Activated T-cell treated with anti-CD3 and anti-CD28 coated beads, Interleukin-2, amount 50 U/mL, for 24 hours (primary cell): ENCODE measurements around the gene NSMF.

Source experiments
- DNase-seq: peaks from one replicate; pipeline ENCODE4 v3.0.0-alpha.2; 2020
- H3K27ac Mint-ChIP-seq: 2 replicates; pipeline ENCODE4 v1.8.0; 2020; ENCODE audit warnings: mild to moderate bottlenecking, mixed read lengths
- H3K27me3 Mint-ChIP-seq: 2 replicates; pipeline ENCODE4 v1.8.0; 2020; ENCODE audit warnings: mixed read lengths
- H3K36me3 Mint-ChIP-seq: 2 replicates; pipeline ENCODE4 v1.8.0; 2020; ENCODE audit warnings: low read depth, mixed read lengths
- H3K4me1 Mint-ChIP-seq: 2 replicates; pipeline ENCODE4 v1.8.0; 2020; ENCODE audit warnings: low read depth, mixed read lengths
- H3K4me3 Mint-ChIP-seq: 2 replicates; pipeline ENCODE4 v1.8.0; 2020; ENCODE audit warnings: mild to moderate bottlenecking, moderate library complexity, mixed read lengths
- H3K9me3 Mint-ChIP-seq: 2 replicates; pipeline ENCODE4 v1.8.0; 2020; ENCODE audit warnings: mixed read lengths

NSMF gene

GRCh38 chr9:137459601-137460362, 648 bp upstream of the NSMF start:
- Mint-ChIP-seq H3K4me1 (peaks cover 46% of the 10 kb centered on the region), H3K4me3 (peak overlapping the region; percentile 45), H3K36me3 (peaks cover 23% of the 10 kb centered on the region), H3K27me3 (no peaks in the 10 kb centered on the region), H3K27ac (peak overlapping the region; percentile 69), H3K9me3 (no peaks in the 10 kb centered on the region)
- no peak for DNase-seq

- no peak overlapping the region for H3K27ac Mint-ChIP-seq
Observed at GRCh38 chr9:137458194-137459151, 661 bp downstream of the NSMF start.

DNA sequence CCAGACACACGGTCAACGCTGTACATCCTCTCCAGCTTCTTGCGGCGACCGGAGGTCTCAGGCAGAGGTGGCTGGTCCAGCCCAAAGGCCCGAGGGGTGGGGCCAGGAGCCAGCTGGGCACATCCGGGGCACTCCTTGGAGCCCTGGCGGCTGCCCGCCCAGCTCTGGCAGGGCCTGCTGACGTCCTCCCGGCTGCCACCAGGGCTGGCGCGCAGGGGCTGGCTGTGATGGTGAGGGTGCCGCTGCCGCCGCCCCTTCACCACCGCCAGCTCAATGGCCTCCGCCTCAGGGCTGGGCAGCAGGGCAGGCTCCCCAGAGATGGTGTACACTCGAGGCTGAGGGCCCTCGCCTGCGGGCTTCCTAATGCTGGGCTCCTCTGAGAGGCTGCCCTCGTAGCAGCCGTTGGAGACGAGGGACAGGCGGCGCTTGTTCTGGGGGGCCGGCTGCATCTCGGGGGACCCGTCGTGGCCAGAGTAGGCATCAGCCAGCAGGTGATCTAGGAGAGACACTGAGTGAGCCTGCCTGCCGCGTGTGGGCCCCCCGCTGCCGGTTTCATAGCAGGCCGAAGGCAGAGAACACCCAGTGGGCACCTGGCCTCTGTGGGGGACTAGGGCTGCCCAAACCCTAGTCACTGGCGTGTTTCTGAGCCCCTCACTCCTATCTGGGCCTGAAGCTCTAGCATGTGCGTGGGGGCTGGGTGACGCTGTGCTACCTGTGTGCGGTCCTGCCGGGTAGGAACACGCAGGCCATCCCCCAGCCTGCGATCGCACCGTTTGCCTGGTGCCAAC, 1.5 kb downstream of the NSMF start:
- peaks cover 39% of the 10 kb centered on the region for H3K36me3 Mint-ChIP-seq
- no peaks in the 10 kb centered on the region for H3K27me3 Mint-ChIP-seq
- DNase-seq: no peak
- no peaks in the 10 kb centered on the region for H3K9me3 Mint-ChIP-seq
- peaks cover 58% of the 10 kb centered on the region for H3K4me1 Mint-ChIP-seq
- peak overlapping the region; percentile 67 for H3K4me3 Mint-ChIP-seq
- no peak overlapping the region for H3K27ac Mint-ChIP-seq

More at GRCh38 chr9:137458194-137459151, 661 bp downstream of the NSMF start:
- no peak for DNase-seq
- Mint-ChIP-seq H3K9me3 (no peaks in the 10 kb centered on the region), H3K4me3 (peak overlapping the region; percentile 67), H3K4me1 (peaks cover 55% of the 10 kb centered on the region), H3K27me3 (no peaks in the 10 kb centered on the region), H3K36me3 (peaks cover 32% of the 10 kb centered on the region)

- Mint-ChIP-seq H3K4me1 (peaks cover 60% of the 10 kb centered on the region), H3K36me3 (peaks cover 44% of the 10 kb centered on the region), H3K27ac (peak overlapping the region; percentile 59), H3K27me3 (no peaks in the 10 kb centered on the region), H3K4me3 (peak overlapping the region; percentile 31), H3K9me3 (no peaks in the 10 kb centered on the region)
- no peak for DNase-seq
Observed at GRCh38 chr9:137456864-137457405, 2.2 kb downstream of the NSMF start.

DNA sequence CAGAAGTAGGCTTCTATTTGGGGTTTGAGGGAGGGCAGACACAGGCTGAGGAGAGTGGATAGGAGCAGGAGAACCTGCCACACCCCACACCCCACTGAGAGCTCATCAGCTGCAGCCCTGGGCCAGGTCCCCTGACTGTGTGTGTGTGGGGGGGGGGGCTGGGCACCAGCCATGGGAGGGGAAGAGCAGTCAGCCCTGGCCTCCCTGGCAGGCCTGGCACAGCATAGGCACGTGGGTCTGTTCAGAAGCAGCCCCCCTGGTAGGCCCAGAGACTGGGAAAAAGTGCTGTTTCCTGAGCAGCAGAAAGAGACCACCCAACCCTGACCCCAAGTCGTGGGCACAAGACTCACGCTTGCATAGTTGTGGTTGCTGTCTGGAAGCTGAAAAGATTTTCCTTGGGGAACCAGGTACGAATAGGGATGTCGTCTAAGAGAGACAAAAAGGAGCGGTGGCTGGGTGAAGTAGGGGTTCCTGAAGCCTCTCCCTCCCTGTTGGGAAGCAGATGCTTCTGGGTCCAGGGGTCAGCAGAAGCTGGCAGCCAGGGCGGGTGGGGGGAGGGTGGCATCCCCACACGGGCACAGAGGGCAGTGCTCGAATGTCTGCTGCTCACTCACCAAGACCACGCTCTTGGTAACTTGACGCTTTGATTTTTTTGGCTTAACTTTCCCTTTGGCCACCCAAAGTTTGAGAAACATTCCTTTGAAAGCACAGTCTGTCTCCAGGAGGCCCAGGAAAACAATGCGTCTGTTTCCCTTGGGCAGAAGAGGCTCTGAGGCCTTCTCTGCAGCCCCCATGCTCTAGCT, 2.9 kb downstream of the NSMF start:
- H3K4me1 Mint-ChIP-seq: peaks cover 55% of the 10 kb centered on the region
- H3K27ac Mint-ChIP-seq: no peak overlapping the region
- no peaks in the 10 kb centered on the region for H3K9me3 Mint-ChIP-seq
- no peaks in the 10 kb centered on the region for H3K27me3 Mint-ChIP-seq
- H3K36me3 Mint-ChIP-seq: peaks cover 44% of the 10 kb centered on the region
- peak overlapping the region; percentile 30 for H3K4me3 Mint-ChIP-seq
- DNase-seq: no peak

GRCh38 chr9:137455359-137455991, 3.7 kb downstream of the NSMF start:
- Mint-ChIP-seq H3K27ac (no peak overlapping the region), H3K9me3 (no peaks in the 10 kb centered on the region), H3K4me3 (peak overlapping the region; percentile 30), H3K36me3 (peaks cover 44% of the 10 kb centered on the region), H3K4me1 (peaks cover 48% of the 10 kb centered on the region), H3K27me3 (no peaks in the 10 kb centered on the region)
- DNase-seq: no peak

DNA sequence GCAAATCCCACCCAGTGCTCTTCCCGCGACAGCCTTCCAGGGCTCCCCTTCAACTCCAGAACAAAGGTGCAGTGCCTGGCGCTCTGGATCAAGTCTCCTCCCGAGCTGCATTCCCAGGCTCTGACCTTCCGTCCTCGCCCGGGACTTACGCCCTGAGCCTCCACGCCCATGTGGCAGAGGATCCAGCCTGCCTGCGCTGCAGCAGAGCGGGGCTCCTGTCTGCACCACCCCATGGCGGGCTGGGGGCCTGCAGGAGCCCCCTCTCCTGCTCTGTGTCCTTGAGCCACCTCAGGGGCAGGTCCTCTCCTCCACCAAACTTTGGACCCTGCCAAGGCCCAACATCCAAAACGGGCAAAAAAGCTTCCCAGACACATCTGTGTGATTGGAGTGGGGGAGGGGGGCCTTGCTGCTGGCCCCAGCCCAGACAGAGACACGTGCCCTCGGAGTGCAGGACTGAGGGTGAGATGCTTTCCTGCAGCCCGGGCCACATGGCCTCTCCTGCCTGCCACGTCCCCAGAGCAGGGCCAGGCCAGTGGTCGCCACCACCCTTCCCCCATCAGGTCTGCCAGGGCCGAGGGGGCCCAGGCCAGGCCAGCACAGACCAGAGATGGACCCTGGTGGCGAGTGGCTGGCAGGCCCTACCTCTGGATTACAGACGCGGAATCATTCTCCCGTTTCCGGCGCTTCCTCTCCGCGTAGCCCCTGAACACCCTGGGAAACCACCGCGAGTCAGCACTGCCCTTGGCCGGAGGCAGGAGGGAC, 4.4 kb downstream of the NSMF start:
- H3K4me3 Mint-ChIP-seq: peak overlapping the region; percentile 35
- peaks cover 48% of the 10 kb centered on the region for H3K36me3 Mint-ChIP-seq
- H3K4me1 Mint-ChIP-seq: peaks cover 48% of the 10 kb centered on the region
- no peaks in the 10 kb centered on the region for H3K9me3 Mint-ChIP-seq
- H3K27ac Mint-ChIP-seq: peak overlapping the region; percentile 60
- DNase-seq: no peak
- H3K27me3 Mint-ChIP-seq: no peaks in the 10 kb centered on the region

- Mint-ChIP-seq H3K4me3 (peak overlapping the region; percentile 35), H3K27me3 (no peaks in the 10 kb centered on the region)
Observed at GRCh38 chr9:137454145-137454596, 5.0 kb downstream of the NSMF start.

GRCh38 chr9:137453643-137454081, 5.5 kb downstream of the NSMF start:
- Mint-ChIP-seq H3K27ac (no peak overlapping the region), H3K4me3 (no peak overlapping the region), H3K4me1 (peaks cover 44% of the 10 kb centered on the region), H3K9me3 (no peaks in the 10 kb centered on the region), H3K36me3 (peaks cover 59% of the 10 kb centered on the region), H3K27me3 (no peaks in the 10 kb centered on the region)
- DNase-seq: peak; percentile 74

More at GRCh38 chr9:137454145-137454596, 5.0 kb downstream of the NSMF start:
- peak; percentile 69 for DNase-seq
- H3K9me3 Mint-ChIP-seq: no peaks in the 10 kb centered on the region
- H3K27ac Mint-ChIP-seq: peak overlapping the region; percentile 60
- H3K4me1 Mint-ChIP-seq: peaks cover 43% of the 10 kb centered on the region
- H3K36me3 Mint-ChIP-seq: peaks cover 55% of the 10 kb centered on the region

- Mint-ChIP-seq H3K4me1 (peaks cover 45% of the 10 kb centered on the region), H3K36me3 (peaks cover 63% of the 10 kb centered on the region), H3K27me3 (no peaks in the 10 kb centered on the region), H3K4me3 (no peak overlapping the region), H3K9me3 (no peaks in the 10 kb centered on the region), H3K27ac (no peak overlapping the region)
- DNase-seq: no peak
Observed at GRCh38 chr9:137452761-137453642, 6.1 kb downstream of the NSMF start.

DNA sequence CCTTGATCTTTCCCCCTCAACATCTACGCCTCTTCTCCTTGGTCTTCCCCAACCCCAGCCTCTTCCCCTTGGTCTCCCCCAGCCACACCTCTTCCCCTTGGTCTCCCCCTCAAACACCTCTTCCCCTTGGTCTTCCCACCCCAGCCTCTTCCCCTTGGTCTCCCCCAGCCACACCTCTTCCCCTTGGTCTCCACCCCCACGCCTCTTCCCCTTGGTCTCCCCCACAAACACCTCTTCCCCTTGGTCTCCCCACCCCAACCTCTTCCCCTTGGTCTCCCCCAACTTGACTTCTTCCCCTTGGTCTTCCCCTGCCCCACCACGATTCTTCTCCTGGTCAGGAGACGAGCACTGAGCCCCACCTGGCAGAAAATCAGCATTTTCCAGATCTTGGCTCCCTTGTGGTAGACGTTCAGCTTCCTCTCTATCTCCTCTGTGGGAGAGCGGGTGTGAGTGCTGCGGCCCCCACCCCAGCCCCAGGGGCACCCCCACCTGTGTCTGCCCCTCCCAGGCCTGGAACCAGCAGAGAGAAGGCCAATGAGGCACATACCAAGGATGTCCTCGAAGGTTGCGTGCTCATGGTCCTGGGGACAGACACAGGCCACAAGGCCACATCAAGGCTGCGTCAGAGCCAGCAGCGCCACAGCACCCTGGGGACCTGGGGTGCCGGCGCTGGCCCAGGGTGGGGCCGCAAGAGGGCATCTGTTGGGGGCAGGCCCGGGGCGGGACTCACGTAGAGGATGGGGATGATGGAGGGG, 7.0 kb downstream of the NSMF start:
- H3K4me1 Mint-ChIP-seq: peaks cover 43% of the 10 kb centered on the region
- H3K4me3 Mint-ChIP-seq: no peak overlapping the region
- H3K9me3 Mint-ChIP-seq: no peaks in the 10 kb centered on the region
- peaks cover 61% of the 10 kb centered on the region for H3K36me3 Mint-ChIP-seq
- no peak for DNase-seq
- H3K27ac Mint-ChIP-seq: no peak overlapping the region
- no peaks in the 10 kb centered on the region for H3K27me3 Mint-ChIP-seq
